K562 (cell line): ENCODE data around the gene CD9.

Source experiments
- CBX1 ChIP-seq: sonication (generic); IDR thresholded peaks from 2 replicates; pipeline ENCODE4 v1.6.1; 2016; ENCODE audit warnings: antibody characterized with exemption, low read depth, mild to moderate bottlenecking
- FOXA1 ChIP-seq: fragments of 450-650 bp; IDR thresholded peaks from 2 replicates; pipeline ENCODE4 v1.6.1; 2016; ENCODE audit warnings: mild to moderate bottlenecking, borderline replicate concordance
- GABPA ChIP-seq: fragments of 200-800 bp; sonication (Bioruptor generic); conservative IDR thresholded peaks from 2 replicates; pipeline ENCODE4 v1.6.1; 2016; ENCODE audit warnings: low read depth, missing genetic modification characterization, missing compliant biosample characterization
- JUN ChIP-seq, 2 experiments: sonication (generic) in 1 of 2; formaldehyde crosslinking in 1 of 2; IDR thresholded peaks; 2 replicates each; pipeline versions ENCODE4 v1.6.1 to v1.8.0; 2012 to 2022; ENCODE audit warnings: borderline replicate concordance in 2 of 2, mild to moderate bottlenecking in 2 of 2, improper control_type of control experiment in 1 of 2, low read depth in 1 of 2, low read length in 1 of 2, missing genetic modification reagents in 1 of 2
- LEF1 ChIP-seq: fragments of 450-650 bp; IDR thresholded peaks from 2 replicates; pipeline ENCODE4 v1.6.1; 2016; ENCODE audit warnings: mild to moderate bottlenecking
- MXI1 ChIP-seq: IDR thresholded peaks from 2 replicates; pipeline ENCODE4 v1.6.1; 2011; ENCODE audit warnings: low read depth, mild to moderate bottlenecking, improper control_type of control experiment, low read length
- POLR2AphosphoS5 ChIP-seq: IDR thresholded peaks from 2 replicates; pipeline ENCODE4 v1.6.1; 2011; ENCODE audit warnings: mild to moderate bottlenecking, low read depth, low read length, moderate library complexity; ENCODE audit not compliant: control insufficient read depth, insufficient read depth
- SMARCE1 ChIP-seq: fragments of 450-650 bp; IDR thresholded peaks from 2 replicates; pipeline ENCODE4 v1.7.1; 2016; ENCODE audit warnings: mild to moderate bottlenecking
- ZNF174 ChIP-seq: fragments of 250-450 bp; sonication (Bioruptor Pico); IDR thresholded peaks from 2 replicates; pipeline ENCODE4 v1.4.0; 2020; ENCODE audit warnings: mild to moderate bottlenecking
- ZNF3 ChIP-seq: fragments of 250-450 bp; sonication (Bioruptor Pico); IDR thresholded peaks from 2 replicates; pipeline ENCODE4 v1.5.0; 2021; ENCODE audit warnings: mild to moderate bottlenecking, moderate library complexity
- TF ChIP-seq, protein P1 (sequence below): fragments of 250-450 bp; sonication (Bioruptor Pico); IDR thresholded peaks from 2 replicates; pipeline ENCODE4 v1.4.0; 2020
- TF ChIP-seq, protein P2 (sequence below): sonication (generic); formaldehyde crosslinking; IDR thresholded peaks from 2 replicates; pipeline ENCODE4 v1.8.1; 2022; ENCODE audit warnings: missing genetic modification reagents
- TF ChIP-seq, protein P3 (sequence below), 3 experiments: IDR thresholded peaks in 2 of 3; conservative IDR thresholded peaks in 1 of 3; 2 replicates each; pipeline ENCODE4 v1.5.1; 2011 to 2012; ENCODE audit warnings: low read length in 3 of 3, mild to moderate bottlenecking in 3 of 3, control low read depth in 2 of 3, improper control_type of control experiment in 1 of 3, inconsistent platforms in 1 of 3, low read depth in 1 of 3, mixed read lengths in 1 of 3, moderate library complexity in 1 of 3; ENCODE audit not compliant: insufficient read depth in 2 of 3

DNA sequence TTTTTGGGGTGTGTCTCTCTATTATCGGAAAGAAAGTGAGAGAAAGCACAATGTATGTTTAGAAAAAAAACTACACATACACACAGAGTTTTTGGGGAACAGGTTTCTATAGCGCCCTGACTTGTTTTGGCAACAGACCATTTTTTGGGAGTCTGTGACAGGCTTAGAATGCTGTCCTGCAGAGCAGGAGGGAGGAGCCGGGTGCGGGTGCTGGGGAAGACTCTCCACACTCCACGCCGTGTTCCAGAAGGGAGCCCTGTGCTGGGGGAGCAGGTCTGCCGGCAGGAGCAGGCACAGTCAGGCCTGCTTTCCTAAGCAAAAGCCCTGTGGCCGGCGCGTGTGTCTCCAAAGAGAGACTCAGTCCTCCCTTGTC lies 26.5 kb downstream of the CD9 start:
- TF ChIP-seq SMARCE1, result no peak
- TF ChIP-seq LEF1, result no peak
- TF ChIP-seq, protein P1, sequence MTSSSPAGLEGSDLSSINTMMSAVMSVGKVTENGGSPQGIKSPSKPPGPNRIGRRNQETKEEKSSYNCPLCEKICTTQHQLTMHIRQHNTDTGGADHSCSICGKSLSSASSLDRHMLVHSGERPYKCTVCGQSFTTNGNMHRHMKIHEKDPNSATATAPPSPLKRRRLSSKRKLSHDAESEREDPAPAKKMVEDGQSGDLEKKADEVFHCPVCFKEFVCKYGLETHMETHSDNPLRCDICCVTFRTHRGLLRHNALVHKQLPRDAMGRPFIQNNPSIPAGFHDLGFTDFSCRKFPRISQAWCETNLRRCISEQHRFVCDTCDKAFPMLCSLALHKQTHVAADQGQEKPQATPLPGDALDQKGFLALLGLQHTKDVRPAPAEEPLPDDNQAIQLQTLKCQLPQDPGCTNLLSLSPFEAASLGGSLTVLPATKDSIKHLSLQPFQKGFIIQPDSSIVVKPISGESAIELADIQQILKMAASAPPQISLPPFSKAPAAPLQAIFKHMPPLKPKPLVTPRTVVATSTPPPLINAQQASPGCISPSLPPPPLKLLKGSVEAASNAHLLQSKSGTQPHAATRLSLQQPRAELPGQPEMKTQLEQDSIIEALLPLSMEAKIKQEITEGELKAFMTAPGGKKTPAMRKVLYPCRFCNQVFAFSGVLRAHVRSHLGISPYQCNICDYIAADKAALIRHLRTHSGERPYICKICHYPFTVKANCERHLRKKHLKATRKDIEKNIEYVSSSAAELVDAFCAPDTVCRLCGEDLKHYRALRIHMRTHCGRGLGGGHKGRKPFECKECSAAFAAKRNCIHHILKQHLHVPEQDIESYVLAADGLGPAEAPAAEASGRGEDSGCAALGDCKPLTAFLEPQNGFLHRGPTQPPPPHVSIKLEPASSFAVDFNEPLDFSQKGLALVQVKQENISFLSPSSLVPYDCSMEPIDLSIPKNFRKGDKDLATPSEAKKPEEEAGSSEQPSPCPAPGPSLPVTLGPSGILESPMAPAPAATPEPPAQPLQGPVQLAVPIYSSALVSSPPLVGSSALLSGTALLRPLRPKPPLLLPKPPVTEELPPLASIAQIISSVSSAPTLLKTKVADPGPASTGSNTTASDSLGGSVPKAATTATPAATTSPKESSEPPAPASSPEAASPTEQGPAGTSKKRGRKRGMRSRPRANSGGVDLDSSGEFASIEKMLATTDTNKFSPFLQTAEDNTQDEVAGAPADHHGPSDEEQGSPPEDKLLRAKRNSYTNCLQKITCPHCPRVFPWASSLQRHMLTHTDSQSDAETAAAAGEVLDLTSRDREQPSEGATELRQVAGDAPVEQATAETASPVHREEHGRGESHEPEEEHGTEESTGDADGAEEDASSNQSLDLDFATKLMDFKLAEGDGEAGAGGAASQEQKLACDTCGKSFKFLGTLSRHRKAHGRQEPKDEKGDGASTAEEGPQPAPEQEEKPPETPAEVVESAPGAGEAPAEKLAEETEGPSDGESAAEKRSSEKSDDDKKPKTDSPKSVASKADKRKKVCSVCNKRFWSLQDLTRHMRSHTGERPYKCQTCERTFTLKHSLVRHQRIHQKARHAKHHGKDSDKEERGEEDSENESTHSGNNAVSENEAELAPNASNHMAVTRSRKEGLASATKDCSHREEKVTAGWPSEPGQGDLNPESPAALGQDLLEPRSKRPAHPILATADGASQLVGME (CRISPR knock-in tag), result no peak
- TF ChIP-seq, protein P2, sequence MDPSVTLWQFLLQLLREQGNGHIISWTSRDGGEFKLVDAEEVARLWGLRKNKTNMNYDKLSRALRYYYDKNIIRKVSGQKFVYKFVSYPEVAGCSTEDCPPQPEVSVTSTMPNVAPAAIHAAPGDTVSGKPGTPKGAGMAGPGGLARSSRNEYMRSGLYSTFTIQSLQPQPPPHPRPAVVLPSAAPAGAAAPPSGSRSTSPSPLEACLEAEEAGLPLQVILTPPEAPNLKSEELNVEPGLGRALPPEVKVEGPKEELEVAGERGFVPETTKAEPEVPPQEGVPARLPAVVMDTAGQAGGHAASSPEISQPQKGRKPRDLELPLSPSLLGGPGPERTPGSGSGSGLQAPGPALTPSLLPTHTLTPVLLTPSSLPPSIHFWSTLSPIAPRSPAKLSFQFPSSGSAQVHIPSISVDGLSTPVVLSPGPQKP (CRISPR knock-in tag), result no peak
- TF ChIP-seq FOXA1, result no peak
- no peak for TF ChIP-seq GABPA (tag)
- TF ChIP-seq POLR2AphosphoS5, result no peak
- TF ChIP-seq, protein P3, sequence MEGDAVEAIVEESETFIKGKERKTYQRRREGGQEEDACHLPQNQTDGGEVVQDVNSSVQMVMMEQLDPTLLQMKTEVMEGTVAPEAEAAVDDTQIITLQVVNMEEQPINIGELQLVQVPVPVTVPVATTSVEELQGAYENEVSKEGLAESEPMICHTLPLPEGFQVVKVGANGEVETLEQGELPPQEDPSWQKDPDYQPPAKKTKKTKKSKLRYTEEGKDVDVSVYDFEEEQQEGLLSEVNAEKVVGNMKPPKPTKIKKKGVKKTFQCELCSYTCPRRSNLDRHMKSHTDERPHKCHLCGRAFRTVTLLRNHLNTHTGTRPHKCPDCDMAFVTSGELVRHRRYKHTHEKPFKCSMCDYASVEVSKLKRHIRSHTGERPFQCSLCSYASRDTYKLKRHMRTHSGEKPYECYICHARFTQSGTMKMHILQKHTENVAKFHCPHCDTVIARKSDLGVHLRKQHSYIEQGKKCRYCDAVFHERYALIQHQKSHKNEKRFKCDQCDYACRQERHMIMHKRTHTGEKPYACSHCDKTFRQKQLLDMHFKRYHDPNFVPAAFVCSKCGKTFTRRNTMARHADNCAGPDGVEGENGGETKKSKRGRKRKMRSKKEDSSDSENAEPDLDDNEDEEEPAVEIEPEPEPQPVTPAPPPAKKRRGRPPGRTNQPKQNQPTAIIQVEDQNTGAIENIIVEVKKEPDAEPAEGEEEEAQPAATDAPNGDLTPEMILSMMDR (IDR thresholded peaks at IDR 0.05 in 2 of 3, conservative IDR thresholded peaks at IDR 0.05 in 1 of 3; ENCODE audit: insufficient read depth in 2 of 3, low read depth in 1 of 3, low read length in 3 of 3), result no peak
- TF ChIP-seq MXI1, result no peak
- no peak for TF ChIP-seq ZNF3 (CRISPR knock-in tag)
- no peak for TF ChIP-seq JUN (IDR thresholded peaks at IDR 0.05; ENCODE audit: borderline replicate concordance, low read depth, low read length)
- no peak for TF ChIP-seq JUN (CRISPR knock-in tag; IDR thresholded peaks at IDR 0.05; ENCODE audit: borderline replicate concordance)
- no peak for TF ChIP-seq ZNF174 (CRISPR knock-in tag)
- TF ChIP-seq CBX1, result no peak
